GM21723 (cell line): ENCODE results near the gene TTF1.
"Not testable (repeated sequence)": the region's sequence is repeated elsewhere in the genome, so short reads cannot be mapped to it uniquely, and the experiment has no call there.

Source experiments
- ATAC-seq: cut with Tn5 transposase; IDR thresholded peaks from one replicate; pipeline ENCODE4 v1.9.1; 2021; ENCODE audit warnings: mild to moderate bottlenecking, moderate library complexity; ENCODE audit not compliant: unreplicated experiment

Gene TTF1

GRCh38 chr9:132412089-132412488 lies 5.4 kb upstream of the TTF1 start:
- ATAC-seq, result no peak

DNA sequence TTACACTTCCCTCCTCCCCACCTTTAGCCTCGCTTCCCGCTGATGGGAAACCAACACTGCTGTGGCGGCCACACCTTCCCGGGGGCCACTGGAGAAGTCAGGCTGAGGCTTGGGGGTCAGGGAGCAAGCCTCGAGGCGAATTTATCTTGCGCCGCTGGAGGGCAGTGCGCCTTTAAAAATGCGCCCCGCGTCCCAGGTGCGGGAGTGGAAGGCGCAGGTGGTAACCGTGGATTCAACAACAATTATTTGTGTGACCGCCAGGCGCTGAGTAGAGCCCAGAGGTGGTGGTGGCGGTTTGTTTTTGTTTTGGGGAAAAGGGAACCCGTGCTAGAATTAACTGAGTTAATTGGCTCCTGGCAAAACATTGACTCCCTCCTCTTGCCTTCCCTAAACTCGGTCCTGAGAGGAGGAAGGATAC lies 4.5 kb upstream of the TTF1 start:
- ATAC-seq, result no peak

GRCh38 chr9:132410642-132411041 lies 4.0 kb upstream of the TTF1 start:
- no peak for ATAC-seq

DNA sequence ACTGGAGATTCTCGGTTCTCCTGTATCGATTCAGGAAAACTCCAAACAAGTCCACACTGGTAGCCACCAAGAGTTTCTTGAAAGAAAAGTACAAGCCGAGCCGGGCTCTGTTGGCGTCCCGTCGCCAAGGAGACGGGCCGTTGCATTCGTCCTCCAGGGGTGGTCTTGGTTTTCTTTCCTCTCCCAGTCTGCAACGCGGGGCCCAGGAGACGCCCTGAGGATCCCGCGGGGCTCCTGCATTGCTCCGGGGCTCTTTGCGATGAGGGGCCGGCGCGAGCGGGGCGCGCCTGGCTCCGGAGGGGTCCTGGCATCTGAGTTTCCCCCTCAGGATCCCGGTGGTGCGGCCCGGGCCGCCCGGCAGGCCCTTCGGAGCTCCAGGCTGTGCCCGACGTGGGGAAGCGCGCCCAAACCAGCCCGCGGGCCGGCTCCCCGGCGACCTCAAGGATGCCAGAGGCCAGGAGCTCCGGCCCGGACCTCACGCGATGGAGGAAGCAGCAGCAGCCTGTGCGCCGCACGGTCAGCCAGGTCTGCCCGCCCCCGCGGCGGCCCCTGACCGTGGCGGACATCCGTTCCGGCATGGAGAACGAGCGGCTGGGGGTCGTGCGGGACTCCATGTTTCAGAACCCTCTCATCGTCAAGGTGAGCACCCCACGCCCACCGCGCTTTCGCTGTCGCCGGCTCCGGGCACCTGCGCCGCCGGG lies 3.3 kb upstream of the TTF1 start, which contains the start of gene CFAP77:
CFAP77 (plus strand) TSS at position 384 of the 701 bp plus-strand sequence; CDS start at position 445, 61 bp downstream.
- ATAC-seq, result no peak

- ATAC-seq, result no peak
These were observed 1.9 kb upstream of the TTF1 start for GRCh38 chr9:132408521-132408920.

- no peak for ATAC-seq
These were observed 556 bp upstream of the TTF1 start for GRCh38 chr9:132407196-132407595.

GRCh38 chr9:132404228-132404881 lies 2.3 kb downstream of the TTF1 start:
- no peak for ATAC-seq

DNA sequence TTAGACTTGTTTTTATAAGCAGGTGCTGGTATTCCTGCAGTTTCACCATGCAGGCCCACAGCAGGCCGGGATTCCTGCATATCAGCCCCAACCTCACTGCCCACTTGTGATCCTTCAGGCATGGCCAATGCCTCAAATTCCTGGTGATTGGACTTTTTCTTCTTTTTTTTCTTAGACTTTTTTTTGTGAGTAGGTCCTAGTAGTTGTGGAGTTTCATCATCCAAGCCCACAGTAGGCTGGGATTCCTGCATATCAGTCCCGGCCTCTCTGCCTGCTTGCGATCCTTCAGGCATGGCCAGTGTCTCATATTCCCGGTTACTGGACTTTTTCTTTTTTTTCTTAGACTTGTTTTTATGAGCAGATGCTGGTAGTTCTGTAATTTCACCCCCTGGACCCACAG lies 4.8 kb downstream of the TTF1 start:
- no peak for ATAC-seq

- ATAC-seq, result no peak
These were observed 11.1 kb downstream of the TTF1 start for GRCh38 chr9:132395560-132395959.

- ATAC-seq, result no peak
These were observed 15.2 kb downstream of the TTF1 start for GRCh38 chr9:132391449-132391848.

- no peak for ATAC-seq
These were observed 15.7 kb downstream of the TTF1 start for GRCh38 chr9:132390966-132391365.

DNA sequence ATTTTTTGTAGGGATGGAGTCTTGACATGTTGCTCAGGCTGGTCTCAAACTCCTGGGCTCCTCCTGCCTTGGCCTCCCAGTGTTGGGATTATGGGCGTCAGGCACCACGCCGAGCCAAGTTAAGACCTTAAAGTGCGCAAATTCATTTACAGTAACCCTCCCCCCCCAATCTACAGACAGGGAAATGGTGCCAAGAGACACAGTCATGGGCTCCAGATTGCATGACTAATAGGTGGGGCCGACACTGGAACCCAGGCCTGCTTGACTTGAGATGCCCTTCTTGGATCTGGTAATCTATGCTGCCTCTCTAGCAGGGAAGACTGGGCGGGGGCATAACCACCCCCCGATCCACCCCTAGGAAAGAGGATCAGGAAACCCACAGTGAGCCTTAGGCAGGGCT lies 19.5 kb downstream of the TTF1 start:
- ATAC-seq, result no peak

DNA sequence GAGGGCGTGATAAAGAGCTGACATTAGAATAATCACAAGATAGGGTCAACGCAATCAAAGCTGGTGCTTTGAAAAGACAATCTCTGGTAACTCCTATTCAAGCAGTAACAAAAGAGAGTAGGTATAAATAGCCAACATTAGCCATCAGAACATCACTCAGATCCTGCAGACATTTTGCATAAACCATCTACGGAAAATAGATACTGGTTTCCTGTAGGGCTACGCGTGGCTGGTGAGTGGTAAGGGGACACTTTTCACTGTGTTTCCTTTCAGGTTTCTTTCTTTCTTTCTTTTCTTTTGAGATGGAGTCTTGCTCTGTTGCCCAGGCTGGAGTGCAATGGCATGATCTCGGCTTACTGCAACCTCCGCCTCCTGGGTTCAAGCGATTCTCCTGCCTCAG lies 22.3 kb downstream of the TTF1 start:
- ATAC-seq, result no peak

- no peak for ATAC-seq
These were observed 23.2 kb downstream of the TTF1 start for GRCh38 chr9:132383462-132383883.

- peak; percentile 63 for ATAC-seq
These were observed 24.6 kb downstream of the TTF1 start for GRCh38 chr9:132381966-132382541.

- ATAC-seq, result not testable (repeated sequence)
These were observed 28.2 kb downstream of the TTF1 start for GRCh38 chr9:132378416-132378815.

DNA sequence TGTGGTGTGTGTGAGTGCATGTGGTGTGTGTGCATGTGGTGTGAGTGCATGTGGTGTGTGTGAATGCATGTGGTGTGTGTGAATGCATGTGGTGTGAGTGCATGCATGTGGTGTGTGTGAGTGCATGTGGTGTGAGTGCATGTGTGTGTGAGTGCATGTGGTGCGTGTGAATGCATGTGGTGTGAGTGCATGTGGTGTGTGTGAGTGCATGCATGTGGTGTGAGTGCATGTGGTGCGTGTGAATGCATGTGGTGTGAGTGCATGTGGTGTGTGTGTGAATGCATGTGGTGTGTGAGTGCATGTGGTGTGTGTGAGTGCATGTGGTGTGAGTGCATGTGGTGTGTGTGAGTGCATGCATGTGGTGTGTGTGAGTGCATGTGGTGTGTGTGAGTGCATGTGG lies 28.9 kb downstream of the TTF1 start:
- ATAC-seq, result not testable (repeated sequence)

GRCh38 chr9:132372177-132373095 lies 34.2 kb downstream of the TTF1 start:
- ATAC-seq, result no peak

- ATAC-seq, result no peak
These were observed 36.0 kb downstream of the TTF1 start for GRCh38 chr9:132370592-132370991.

DNA sequence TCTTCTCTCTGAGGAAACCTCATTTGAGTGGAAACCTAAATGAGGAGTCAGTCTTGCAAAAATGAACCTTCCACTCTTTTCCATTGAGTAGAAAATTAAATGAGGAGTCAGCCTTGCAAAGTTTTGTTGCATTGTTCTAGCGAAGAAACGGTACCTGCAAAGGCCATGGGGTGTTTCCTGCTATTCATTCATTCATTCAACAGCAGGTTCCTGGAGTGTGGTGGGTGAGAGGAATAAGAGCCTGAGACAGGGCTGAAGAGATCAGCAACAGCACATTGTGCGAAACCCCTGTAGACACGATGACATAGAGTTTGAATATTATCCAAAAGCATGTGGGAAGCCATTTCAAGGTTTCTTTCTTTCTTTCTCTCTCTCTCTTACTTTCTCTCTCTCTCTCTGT lies 37.2 kb downstream of the TTF1 start:
- ATAC-seq, result no peak
